Measurements from ENCODE around the gene SEPTIN11. TPM values are rescaled to one million over a fixed set of nuclear protein-coding genes. Genes with fewer than 3 reads are reported as not detected.

SEPTIN11 gene
- total and polyA plus RNA-seq, 2 of the 4 experiments (the other 2 are of a cell fraction), result 267 to 573 TPM

DNA sequence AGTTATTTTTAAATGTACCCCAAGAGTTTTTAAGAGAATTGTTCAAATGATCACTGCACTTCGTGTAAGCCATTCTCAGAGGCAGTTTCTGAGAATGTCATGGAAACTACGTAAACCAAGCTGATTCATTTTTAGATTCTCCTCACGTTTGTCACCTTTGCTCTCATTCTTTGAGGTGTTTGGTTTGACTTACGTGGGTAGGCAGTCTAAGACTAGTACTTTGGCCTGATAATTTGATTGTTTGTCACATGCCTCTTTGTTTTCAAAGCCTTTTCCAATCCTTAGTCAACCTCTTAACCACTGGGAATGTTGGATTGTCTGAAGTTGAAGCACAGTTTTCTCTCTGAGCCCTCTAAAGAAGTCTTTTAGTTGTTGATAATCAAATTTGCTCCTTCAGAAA, 10.5 kb downstream of the SEPTIN11 start:
- Histone ChIP-seq H2BK15ac (ENCODE audit: low read depth, low read length) (no peak overlapping the region), H2AFZ (replicated peaks; ENCODE audit: low read length, poor library complexity) (no peak overlapping the region), H3K4me1 (ENCODE audit: control insufficient read depth, insufficient read depth, low read length) (peaks cover 15% of the 10 kb centered on the region), H2BK5ac (ENCODE audit: low read depth, low read length, poor library complexity, severe bottlenecking) (no peak overlapping the region), H4K5ac (ENCODE audit: low read depth, low read length) (no peak overlapping the region), H4K8ac (ENCODE audit: low read depth in 2 of 2, low read length in 2 of 2) (no peak overlapping the region), H3K56ac (ENCODE audit: extremely low read depth, insufficient read depth, low read length) (no peak overlapping the region), H4K20me1 (ENCODE audit: insufficient read depth, low read length) (peaks cover 92% of the 10 kb centered on the region), H3K9ac (ENCODE audit: low read depth, low read length) (no peak overlapping the region), H3K23ac (ENCODE audit: low read depth, low read length) (peak overlapping the region; percentile 41; the same call in 1 of the 2 replicates), H3K18ac (ENCODE audit: low read depth, low read length) (peak overlapping the region; percentile 30; the same call in 1 of the 2 replicates), H2BK20ac (ENCODE audit: low read depth, low read length) (no peak overlapping the region), H2AK9ac (replicated peaks; ENCODE audit: low read depth, low read length, poor library complexity) (no peak overlapping the region), H3K27ac (ENCODE audit: insufficient read depth, low read length) (no peak overlapping the region), H3K27me3 (ENCODE audit: control insufficient read depth, insufficient read depth, low read length) (no peaks in the 10 kb centered on the region), H3K9me1 (ENCODE audit: insufficient read depth, low read length) (peaks cover 27% of the 10 kb centered on the region), H4K91ac (ENCODE audit: insufficient read depth, low read depth, low read length) (no peak overlapping the region), H2AK5ac (ENCODE audit: low read depth, low read length) (no peak overlapping the region), H3K14ac (replicated peaks; ENCODE audit: low read depth, low read length) (no peak overlapping the region), H3K36me3 (ENCODE audit: control insufficient read depth, insufficient read depth, low read length) (peaks cover 15% of the 10 kb centered on the region), H3K4me2 (ENCODE audit: low read depth, low read length) (no peak overlapping the region; the same call in 1 of the 2 replicates), H3K4ac (ENCODE audit: low read depth, low read length) (no peak overlapping the region), H3K4me3 (ENCODE audit: insufficient read depth, low read depth, low read length) (no peak overlapping the region), H3K79me1 (ENCODE audit: low read depth in 1 of 2, low read length in 2 of 2) (peaks cover 4 to 72% of the 10 kb centered on the region in 2 experiments), H2BK120ac (ENCODE audit: low read depth, low read length) (no peak overlapping the region), H3K9me3 (ENCODE audit: control insufficient read depth, insufficient read depth, low read length) (no peaks in the 10 kb centered on the region)
- ATAC-seq (ENCODE audit: low read depth) (no peak), DNase-seq (no peak)
- ChIA-PET CTCF (no interaction called here), POLR2A (ENCODE audit: unreplicated experiment) (no interaction called here)
- in situ Hi-C loops (cut with MboI; ENCODE audit: low sequenced_read_pairs) (no loop called here), intact Hi-C loops (cut with micrococcal nuclease) (no loop called here), dilution Hi-C loops (cut with HindIII; ENCODE audit: low sequenced_read_pairs, unreplicated experiment) (no loop called here)
- WGBS, 2 experiments (ENCODE audit: extremely low coverage in 2 of 2, insufficient read length in 1 of 2), result no CpG with 5 or more reads among the region's 4 CpGs
- BruUV-seq (replicated peaks), result no TSS peak
- TF ChIP-seq BHLHE40 (IDR thresholded peaks at IDR 0.05; ENCODE audit: low read depth, low read length) (peak; percentile 78), RCOR1 (IDR thresholded peaks at IDR 0.05; ENCODE audit: insufficient replicate concordance, low read length) (no peak)

Data from IMR-90 (cell line).